ENCODE data around the gene PPP1R18.

DNA sequence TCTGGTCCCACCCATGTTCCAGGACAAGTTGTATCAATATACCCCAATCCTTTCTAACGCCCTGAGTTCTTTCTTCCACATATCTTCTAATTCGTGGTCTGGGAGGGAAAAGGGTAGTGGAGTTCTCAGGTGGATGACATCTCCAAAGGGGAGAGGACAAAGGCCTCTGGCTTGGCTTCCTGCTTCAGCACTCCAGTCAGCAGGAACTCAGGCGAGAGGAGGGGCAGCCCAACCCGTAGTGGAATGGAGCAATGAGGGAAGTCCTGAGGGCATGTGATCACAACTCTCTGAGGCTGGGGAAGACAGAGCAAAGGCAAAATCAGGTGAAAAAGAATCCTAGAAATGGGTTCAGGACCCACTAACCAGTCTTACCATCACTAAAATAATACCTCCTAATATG lies 13.9 kb upstream of the PPP1R18 start:
- TF ChIP-seq ZNF232 (CRISPR knock-in tag; IDR thresholded peaks at IDR 0.05) (no peak), HMG20A (CRISPR knock-in tag; conservative IDR thresholded peaks at IDR 0.05) (no peak), TAF7 (tag; IDR thresholded peaks at IDR 0.05) (no peak), ZNF707 (CRISPR knock-in tag; conservative IDR thresholded peaks at IDR 0.05) (no peak), ZBTB7A (IDR thresholded peaks at IDR 0.05; ENCODE audit: borderline replicate concordance, control insufficient read depth, low read depth, low read length) (no peak), POU5F1 (IDR thresholded peaks at IDR 0.05; ENCODE audit: borderline replicate concordance, low read depth, low read length, partially characterized antibody) (no peak), ARNT (IDR thresholded peaks at IDR 0.05) (no peak)
